Measurements from ENCODE around the gene NNT. TPM values are rescaled to one million over a fixed set of nuclear protein-coding genes. Genes with fewer than 3 reads are reported as not detected.

The NNT gene
- total and polyA plus RNA-seq, 2 of the 8 experiments (the other 6 are each of a cell fraction or from before 2014, with no cell fraction given) = 11.0 to 22.2 TPM

GRCh38 chr5:43622074-43622473, 19.1 kb downstream of the NNT start:
- no peak overlapping the region for H3K4me3 ChIP-seq (ENCODE audit: extremely low read depth in 1 of 4, insufficient read depth in 2 of 4, low read depth in 3 of 4, low read length in 4 of 4)
- H3K4me2 ChIP-seq (ENCODE audit: insufficient read depth in 1 of 2, low read depth in 2 of 2, low read length in 2 of 2) = no peak overlapping the region
- H4K8ac ChIP-seq (ENCODE audit: extremely low read depth, insufficient read depth, low read length) = no peak overlapping the region
- H4K5ac ChIP-seq (ENCODE audit: insufficient read length, low read depth, low read length) = no peak overlapping the region
- no peaks in the 10 kb centered on the region for H3K9me3 ChIP-seq (ENCODE audit: insufficient read depth in 2 of 2, low read depth in 1 of 2, low read length in 1 of 2)
- no peak overlapping the region for H2BK15ac ChIP-seq (ENCODE audit: low read length)
- H2BK5ac ChIP-seq (ENCODE audit: low read depth, low read length) = no peak overlapping the region
- FAIRE-seq = no peak
- H3K14ac ChIP-seq (ENCODE audit: insufficient read length) = no peak overlapping the region
- CTCF ChIA-PET (ENCODE audit: partially characterized antibody) = interaction anchor here (0.7 to 5.5 kb wide), 2 partner anchors 10 to 456 kb away, joined by 3 to 31 read pairs; no protein-coding TSS in a partner anchor
- no peaks in the 10 kb centered on the region for H3K27me3 ChIP-seq (replicated peaks in 1 of 4; ENCODE audit: control insufficient read depth in 3 of 4, extremely low read depth in 1 of 4, insufficient read depth in 3 of 4, low read length in 3 of 4)
- H3K18ac ChIP-seq (ENCODE audit: extremely low read depth, low read length) = no peak overlapping the region
- H2BK20ac ChIP-seq (ENCODE audit: low read length) = no peak overlapping the region
- H3K27ac ChIP-seq (ENCODE audit: low read depth, low read length) = no peak overlapping the region
- no peaks in the 10 kb centered on the region for H3K4me1 ChIP-seq (replicated peaks in 1 of 4; ENCODE audit: control insufficient read depth in 3 of 4, insufficient read depth in 4 of 4, low read length in 3 of 4)
- no peaks in the 10 kb centered on the region for H3K79me2 ChIP-seq (ENCODE audit: control insufficient read depth in 1 of 2, insufficient read depth in 2 of 2, low read length in 2 of 2)
- no peak overlapping the region for H3K9ac ChIP-seq (replicated peaks in 1 of 4; ENCODE audit: extremely low read depth in 1 of 4, low read depth in 3 of 4, low read length in 3 of 4)
- H2AK5ac ChIP-seq (ENCODE audit: low read depth, low read length) = no peak overlapping the region
- H3K23ac ChIP-seq (ENCODE audit: insufficient read length) = no peak overlapping the region
- TF ChIP-seq CTCF (IDR thresholded peaks at IDR 0.05; ENCODE audit: control extremely low read depth in 1 of 3, insufficient read depth in 1 of 3, low read depth in 1 of 3, low read length in 3 of 3) (no peak), KDM5A (IDR thresholded peaks at IDR 0.05; ENCODE audit: low read length) (no peak), NANOG (IDR thresholded peaks at IDR 0.05; ENCODE audit: insufficient read depth, low read depth, low read length, poor library complexity, severe bottlenecking) (no peak), FOSL1 (IDR thresholded peaks at IDR 0.05; ENCODE audit: insufficient read depth, low read depth, low read length) (no peak)
- TF ChIP-seq, protein P1, sequence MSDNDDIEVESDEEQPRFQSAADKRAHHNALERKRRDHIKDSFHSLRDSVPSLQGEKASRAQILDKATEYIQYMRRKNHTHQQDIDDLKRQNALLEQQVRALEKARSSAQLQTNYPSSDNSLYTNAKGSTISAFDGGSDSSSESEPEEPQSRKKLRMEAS (IDR thresholded peaks at IDR 0.05) = no peak
- no peak overlapping the region for H4K91ac ChIP-seq (replicated peaks; ENCODE audit: insufficient read length, low read length)
- no peak for DNase-seq (ENCODE audit: low read depth in 1 of 2, low spot score in 2 of 2)
- no peak overlapping the region for H3K4ac ChIP-seq (replicated peaks; ENCODE audit: insufficient read length, low read depth, low read length)
- H4K20me1 ChIP-seq (replicated peaks in 1 of 2; ENCODE audit: control insufficient read depth in 1 of 2, insufficient read depth in 2 of 2, low read length in 2 of 2) = no peaks in the 10 kb centered on the region
- POLR2A ChIA-PET (ENCODE audit: partially characterized antibody) = no interaction called here
- H2AFZ ChIP-seq (ENCODE audit: low read length) = no peak overlapping the region
- H3K79me1 ChIP-seq (ENCODE audit: low read depth, low read length) = no peaks in the 10 kb centered on the region
- no peaks in the 10 kb centered on the region; a peak in 2 of 8 replicates for H3K36me3 ChIP-seq (ENCODE audit: control insufficient read depth in 2 of 4, insufficient read depth in 4 of 4, low read length in 3 of 4)
- no peak overlapping the region for H2BK120ac ChIP-seq (replicated peaks; ENCODE audit: low read depth, low read length)
- no peak overlapping the region for H3K56ac ChIP-seq (replicated peaks; ENCODE audit: insufficient read length, low read depth, low read length)
- H3K23me2 ChIP-seq (ENCODE audit: low read depth, low read length) = no peaks in the 10 kb centered on the region
- H2BK12ac ChIP-seq (ENCODE audit: low read depth, low read length) = no peak overlapping the region
- WGBS, 2 experiments (ENCODE audit: extremely low coverage in 1 of 2, insufficient coverage in 1 of 2, insufficient read length in 1 of 2, insufficient replicate concordance in 2 of 2, low coverage in 1 of 2, low lambda C conversion rate in 2 of 2, missing lambda C conversion rate in 1 of 2) = 93% methylated on average over 3 of the region's 3 CpGs; no CpG with 5 or more reads in 1 of the 2 experiments
